HL-60 (cell line): ENCODE results near the gene SUPT4H1.
A peak's percentile ranks its signal among the peaks of the same experiment; 100 is the strongest.

Experiments
- DNase-seq, 2 experiments: peaks; one replicate each; pipeline ENCODE4 v3.0.0-alpha.2; 2010 to 2020; ENCODE audit warnings: low read depth in 1 of 2, low spot score in 1 of 2
- H3K27ac ChIP-seq: fragments of 250-450 bp; sonication (Bioruptor Pico); replicated peaks from 2 replicates; pipeline ENCODE4 v1.5.1; 2020; ENCODE audit warnings: mild to moderate bottlenecking, moderate library complexity
- H3K27me3 ChIP-seq: fragments of 250-450 bp; sonication (Bioruptor Pico); 2 replicates; pipeline ENCODE4 v1.5.1; 2021; ENCODE audit warnings: mild to moderate bottlenecking, moderate library complexity; ENCODE audit not compliant: insufficient read depth, poor library complexity, severe bottlenecking
- H3K4me3 ChIP-seq: replicated peaks from 2 replicates; pipeline ENCODE4 v1.5.1; 2011; ENCODE audit warnings: mild to moderate bottlenecking, control low read depth, low read length; ENCODE audit not compliant: insufficient read depth
- GABPA ChIP-seq: IDR thresholded peaks from 2 replicates; pipeline ENCODE4 v1.6.1; 2012; ENCODE audit warnings: low read depth
- POLR2AphosphoS5 ChIP-seq: IDR thresholded peaks from 2 replicates; pipeline ENCODE4 v1.6.1; 2012; ENCODE audit warnings: low read depth
- SPI1 ChIP-seq: IDR thresholded peaks from 2 replicates; pipeline ENCODE4 v1.6.1; 2012; ENCODE audit warnings: low read depth, mild to moderate bottlenecking, borderline replicate concordance
- TF ChIP-seq, protein P1 (sequence below): IDR thresholded peaks from one replicate; pipeline ENCODE4 v1.5.1; 2011; ENCODE audit warnings: low read length, control low read depth, inconsistent platforms; ENCODE audit not compliant: insufficient read depth
- TF ChIP-seq, protein P2 (sequence below): IDR thresholded peaks from 2 replicates; pipeline ENCODE4 v1.6.1; 2012; ENCODE audit warnings: low read depth; ENCODE audit not compliant: insufficient replicate concordance

The SUPT4H1 gene

DNA sequence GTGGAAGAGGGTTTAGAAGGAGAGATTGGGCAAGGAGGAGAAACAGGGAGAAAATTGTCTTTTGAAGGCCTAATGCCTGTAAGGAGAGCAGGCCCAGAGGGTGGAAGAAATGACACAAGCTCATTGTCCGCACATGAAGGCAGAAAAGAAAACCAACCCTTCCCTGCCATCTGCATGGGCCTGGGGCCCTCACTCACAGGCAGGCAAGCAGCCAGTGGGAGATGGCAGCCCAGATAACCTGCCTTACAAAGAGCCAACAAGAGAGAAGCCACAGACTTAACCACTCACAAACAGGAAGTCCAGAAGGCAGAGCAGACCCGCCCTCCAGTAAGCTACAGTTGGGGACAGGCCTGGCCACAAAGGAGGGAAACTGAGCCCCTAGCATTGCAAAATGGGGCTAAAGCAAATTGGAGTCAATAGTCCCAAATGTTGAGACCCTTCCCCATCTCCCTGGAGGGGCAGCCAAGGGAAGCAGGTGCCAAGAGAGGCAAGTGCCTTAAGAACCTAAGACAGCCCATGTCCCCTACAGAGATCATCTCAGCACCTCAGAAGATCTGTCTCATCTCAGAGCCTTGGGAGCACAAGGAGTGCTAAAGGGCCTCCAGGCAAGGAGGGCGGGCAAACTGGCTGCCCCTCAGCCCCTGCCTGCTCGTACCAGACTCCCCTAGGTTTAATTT lies 16.1 kb downstream of the SUPT4H1 start:
- Histone ChIP-seq H3K27ac (peak overlapping the region; percentile 100), H3K4me3 (peak overlapping the region; percentile 72), H3K27me3 (no peaks in the 10 kb centered on the region)
- TF ChIP-seq, protein P1, sequence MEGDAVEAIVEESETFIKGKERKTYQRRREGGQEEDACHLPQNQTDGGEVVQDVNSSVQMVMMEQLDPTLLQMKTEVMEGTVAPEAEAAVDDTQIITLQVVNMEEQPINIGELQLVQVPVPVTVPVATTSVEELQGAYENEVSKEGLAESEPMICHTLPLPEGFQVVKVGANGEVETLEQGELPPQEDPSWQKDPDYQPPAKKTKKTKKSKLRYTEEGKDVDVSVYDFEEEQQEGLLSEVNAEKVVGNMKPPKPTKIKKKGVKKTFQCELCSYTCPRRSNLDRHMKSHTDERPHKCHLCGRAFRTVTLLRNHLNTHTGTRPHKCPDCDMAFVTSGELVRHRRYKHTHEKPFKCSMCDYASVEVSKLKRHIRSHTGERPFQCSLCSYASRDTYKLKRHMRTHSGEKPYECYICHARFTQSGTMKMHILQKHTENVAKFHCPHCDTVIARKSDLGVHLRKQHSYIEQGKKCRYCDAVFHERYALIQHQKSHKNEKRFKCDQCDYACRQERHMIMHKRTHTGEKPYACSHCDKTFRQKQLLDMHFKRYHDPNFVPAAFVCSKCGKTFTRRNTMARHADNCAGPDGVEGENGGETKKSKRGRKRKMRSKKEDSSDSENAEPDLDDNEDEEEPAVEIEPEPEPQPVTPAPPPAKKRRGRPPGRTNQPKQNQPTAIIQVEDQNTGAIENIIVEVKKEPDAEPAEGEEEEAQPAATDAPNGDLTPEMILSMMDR: no peak
- peak; percentile 93 for TF ChIP-seq SPI1
- peak; percentile 72; the same call in 1 of the 2 replicates for TF ChIP-seq POLR2AphosphoS5
- peak; percentile 79 to 95 for DNase-seq

DNA sequence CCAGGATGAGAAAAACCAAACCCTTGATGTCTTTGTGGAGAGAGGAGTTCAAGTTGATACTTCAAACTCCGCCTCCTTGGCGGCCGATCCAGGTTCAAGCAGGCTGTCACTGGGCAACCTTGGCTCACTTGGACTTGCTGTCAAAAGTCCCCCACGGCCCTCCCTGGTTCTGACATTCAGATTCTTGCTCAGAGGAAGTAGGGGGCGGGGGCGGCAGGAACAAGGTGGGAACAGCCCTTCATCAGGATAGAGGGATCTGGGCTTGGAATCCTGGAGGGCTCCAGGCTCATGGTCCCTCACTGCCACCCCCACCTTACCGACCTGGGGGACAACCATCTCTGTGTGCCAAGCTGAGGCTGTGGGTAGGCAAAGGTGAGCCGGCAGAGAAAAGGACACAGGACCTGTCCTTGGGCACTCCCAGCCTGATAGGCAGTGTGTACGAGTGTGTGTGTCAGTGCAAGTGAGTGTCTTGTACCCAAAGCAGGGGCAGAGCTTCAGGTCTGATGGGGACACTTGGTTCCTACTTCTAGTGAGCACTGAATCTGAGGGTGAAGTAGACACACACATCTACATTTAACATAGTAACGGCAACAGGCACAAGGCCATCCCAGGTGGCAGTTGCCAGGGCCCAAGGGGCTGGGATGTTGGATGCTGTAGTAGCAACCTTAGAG lies 16.8 kb downstream of the SUPT4H1 start:
- Histone ChIP-seq H3K4me3 (peak overlapping the region; percentile 72), H3K27me3 (no peaks in the 10 kb centered on the region), H3K27ac (peak overlapping the region; percentile 100)
- TF ChIP-seq POLR2AphosphoS5 (peak; percentile 89), GABPA (no peak), SPI1 (no peak)
- TF ChIP-seq, protein P1: no peak
- TF ChIP-seq, protein P2, sequence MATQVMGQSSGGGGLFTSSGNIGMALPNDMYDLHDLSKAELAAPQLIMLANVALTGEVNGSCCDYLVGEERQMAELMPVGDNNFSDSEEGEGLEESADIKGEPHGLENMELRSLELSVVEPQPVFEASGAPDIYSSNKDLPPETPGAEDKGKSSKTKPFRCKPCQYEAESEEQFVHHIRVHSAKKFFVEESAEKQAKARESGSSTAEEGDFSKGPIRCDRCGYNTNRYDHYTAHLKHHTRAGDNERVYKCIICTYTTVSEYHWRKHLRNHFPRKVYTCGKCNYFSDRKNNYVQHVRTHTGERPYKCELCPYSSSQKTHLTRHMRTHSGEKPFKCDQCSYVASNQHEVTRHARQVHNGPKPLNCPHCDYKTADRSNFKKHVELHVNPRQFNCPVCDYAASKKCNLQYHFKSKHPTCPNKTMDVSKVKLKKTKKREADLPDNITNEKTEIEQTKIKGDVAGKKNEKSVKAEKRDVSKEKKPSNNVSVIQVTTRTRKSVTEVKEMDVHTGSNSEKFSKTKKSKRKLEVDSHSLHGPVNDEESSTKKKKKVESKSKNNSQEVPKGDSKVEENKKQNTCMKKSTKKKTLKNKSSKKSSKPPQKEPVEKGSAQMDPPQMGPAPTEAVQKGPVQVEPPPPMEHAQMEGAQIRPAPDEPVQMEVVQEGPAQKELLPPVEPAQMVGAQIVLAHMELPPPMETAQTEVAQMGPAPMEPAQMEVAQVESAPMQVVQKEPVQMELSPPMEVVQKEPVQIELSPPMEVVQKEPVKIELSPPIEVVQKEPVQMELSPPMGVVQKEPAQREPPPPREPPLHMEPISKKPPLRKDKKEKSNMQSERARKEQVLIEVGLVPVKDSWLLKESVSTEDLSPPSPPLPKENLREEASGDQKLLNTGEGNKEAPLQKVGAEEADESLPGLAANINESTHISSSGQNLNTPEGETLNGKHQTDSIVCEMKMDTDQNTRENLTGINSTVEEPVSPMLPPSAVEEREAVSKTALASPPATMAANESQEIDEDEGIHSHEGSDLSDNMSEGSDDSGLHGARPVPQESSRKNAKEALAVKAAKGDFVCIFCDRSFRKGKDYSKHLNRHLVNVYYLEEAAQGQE: no peak
- peak; percentile 78 to 83 for DNase-seq

DNA sequence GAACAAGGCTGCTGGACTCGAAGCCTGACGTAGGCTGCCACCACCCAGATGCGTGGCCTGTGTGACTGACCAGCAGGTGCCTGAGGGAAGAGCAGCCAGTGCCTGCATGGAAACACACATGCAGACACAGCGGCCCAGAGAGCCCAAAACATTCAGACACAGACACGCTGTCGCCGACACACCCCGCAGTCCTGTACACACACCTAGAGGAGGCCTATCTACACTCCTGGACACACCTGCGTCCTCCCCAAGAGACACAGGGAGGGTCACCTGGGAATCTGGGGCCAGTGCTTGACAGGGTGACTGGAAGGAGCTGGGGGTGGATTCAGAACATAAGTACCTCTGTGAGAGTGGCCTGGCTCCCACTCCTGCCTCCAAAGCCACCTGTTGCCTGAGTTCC lies 17.3 kb downstream of the SUPT4H1 start:
- no peaks in the 10 kb centered on the region for H3K27me3 ChIP-seq
- TF ChIP-seq GABPA (no peak), SPI1 (no peak)
- TF ChIP-seq, protein P1: no peak
- TF ChIP-seq, protein P2: no peak
- H3K27ac ChIP-seq: peak overlapping the region; percentile 100
- peak in 1 of 2 experiments; percentile 36 for DNase-seq
- H3K4me3 ChIP-seq: peak overlapping the region; percentile 72
